ENCODE measurements around the gene ZBTB38.

ZBTB38 gene

GRCh38 chr3:141379250-141379966 is 11.1 kb downstream of the ZBTB38 start:
- H3K4me1 ChIP-seq (ENCODE audit: control insufficient read depth, insufficient read depth, low read length): peaks cover 4% of the 10 kb centered on the region
- H3K27me3 ChIP-seq (ENCODE audit: control insufficient read depth, insufficient read depth, low read length): no peaks in the 10 kb centered on the region
- H3K36me3 ChIP-seq (ENCODE audit: control insufficient read depth, insufficient read depth, low read length): no peaks in the 10 kb centered on the region
- no peak overlapping the region for H3K4me3 ChIP-seq (ENCODE audit: low read length)
- no peak overlapping the region for H3K27ac ChIP-seq (ENCODE audit: low read length)
- H3K9me3 ChIP-seq (ENCODE audit: control insufficient read depth, insufficient read depth, low read length): no peaks in the 10 kb centered on the region
- DNase-seq (ENCODE audit: low read depth, low spot score): no peak
- no CpG with 5 or more reads among the region's 12 CpGs for WGBS (ENCODE audit: insufficient coverage, insufficient read length)

GRCh38 chr3:141380279-141380678 is 12.0 kb downstream of the ZBTB38 start:
- DNase-seq (ENCODE audit: low read depth, low spot score): no peak
- H3K4me3 ChIP-seq (ENCODE audit: low read length): no peak overlapping the region
- H3K27me3 ChIP-seq (ENCODE audit: control insufficient read depth, insufficient read depth, low read length): no peaks in the 10 kb centered on the region
- no peak overlapping the region for H3K27ac ChIP-seq (ENCODE audit: low read length)
- no peaks in the 10 kb centered on the region for H3K36me3 ChIP-seq (ENCODE audit: control insufficient read depth, insufficient read depth, low read length)
- no peaks in the 10 kb centered on the region for H3K9me3 ChIP-seq (ENCODE audit: control insufficient read depth, insufficient read depth, low read length)
- H3K4me1 ChIP-seq (ENCODE audit: control insufficient read depth, insufficient read depth, low read length): peaks cover 2% of the 10 kb centered on the region
- no CpG with 5 or more reads among the region's 2 CpGs for WGBS (ENCODE audit: insufficient coverage, insufficient read length)

- H3K4me3 ChIP-seq (ENCODE audit: low read length): no peak overlapping the region
- no peaks in the 10 kb centered on the region for H3K9me3 ChIP-seq (ENCODE audit: control insufficient read depth, insufficient read depth, low read length)
- H3K4me1 ChIP-seq (ENCODE audit: control insufficient read depth, insufficient read depth, low read length): no peaks in the 10 kb centered on the region
- no CpG with 5 or more reads among the region's 2 CpGs for WGBS (ENCODE audit: insufficient coverage, insufficient read length)
- no peak overlapping the region for H3K27ac ChIP-seq (ENCODE audit: low read length)
- no peaks in the 10 kb centered on the region for H3K36me3 ChIP-seq (ENCODE audit: control insufficient read depth, insufficient read depth, low read length)
- no peaks in the 10 kb centered on the region for H3K27me3 ChIP-seq (ENCODE audit: control insufficient read depth, insufficient read depth, low read length)
- no peak for DNase-seq (ENCODE audit: low read depth, low spot score)
These were observed 12.7 kb downstream of the ZBTB38 start for GRCh38 chr3:141380987-141381386.

GRCh38 chr3:141382571-141382970 is 14.3 kb downstream of the ZBTB38 start:
- Histone ChIP-seq H3K27ac (ENCODE audit: low read length) (no peak overlapping the region), H3K9me3 (ENCODE audit: control insufficient read depth, insufficient read depth, low read length) (no peaks in the 10 kb centered on the region), H3K27me3 (ENCODE audit: control insufficient read depth, insufficient read depth, low read length) (no peaks in the 10 kb centered on the region), H3K36me3 (ENCODE audit: control insufficient read depth, insufficient read depth, low read length) (no peaks in the 10 kb centered on the region), H3K4me1 (ENCODE audit: control insufficient read depth, insufficient read depth, low read length) (no peaks in the 10 kb centered on the region), H3K4me3 (ENCODE audit: low read length) (no peak overlapping the region)
- no CpG with 5 or more reads among the region's 2 CpGs for WGBS (ENCODE audit: insufficient coverage, insufficient read length)
- no peak for DNase-seq (ENCODE audit: low read depth, low spot score)

GRCh38 chr3:141383555-141384129 is 15.3 kb downstream of the ZBTB38 start:
- no peaks in the 10 kb centered on the region for H3K4me1 ChIP-seq (ENCODE audit: control insufficient read depth, insufficient read depth, low read length)
- no peak for DNase-seq (ENCODE audit: low read depth, low spot score)
- WGBS (ENCODE audit: insufficient coverage, insufficient read length): no CpG with 5 or more reads among the region's 14 CpGs

GRCh38 chr3:141384157-141384556 is 15.9 kb downstream of the ZBTB38 start:
- no peaks in the 10 kb centered on the region for H3K9me3 ChIP-seq (ENCODE audit: control insufficient read depth, insufficient read depth, low read length)
- DNase-seq (ENCODE audit: low read depth, low spot score): no peak
- no peaks in the 10 kb centered on the region for H3K36me3 ChIP-seq (ENCODE audit: control insufficient read depth, insufficient read depth, low read length)
- WGBS (ENCODE audit: insufficient coverage, insufficient read length): no CpG with 5 or more reads among the region's 4 CpGs
- H3K27ac ChIP-seq (ENCODE audit: low read length): no peak overlapping the region
- H3K27me3 ChIP-seq (ENCODE audit: control insufficient read depth, insufficient read depth, low read length): no peaks in the 10 kb centered on the region
- no peaks in the 10 kb centered on the region for H3K4me1 ChIP-seq (ENCODE audit: control insufficient read depth, insufficient read depth, low read length)
- no peak overlapping the region for H3K4me3 ChIP-seq (ENCODE audit: low read length)

More at GRCh38 chr3:141383555-141384129, 15.3 kb downstream of the ZBTB38 start:
- Histone ChIP-seq H3K27me3 (ENCODE audit: control insufficient read depth, insufficient read depth, low read length) (no peaks in the 10 kb centered on the region), H3K9me3 (ENCODE audit: control insufficient read depth, insufficient read depth, low read length) (no peaks in the 10 kb centered on the region), H3K36me3 (ENCODE audit: control insufficient read depth, insufficient read depth, low read length) (no peaks in the 10 kb centered on the region), H3K4me3 (ENCODE audit: low read length) (no peak overlapping the region), H3K27ac (ENCODE audit: low read length) (no peak overlapping the region)

GRCh38 chr3:141384575-141384974 is 16.3 kb downstream of the ZBTB38 start:
- Histone ChIP-seq H3K27ac (ENCODE audit: low read length) (no peak overlapping the region), H3K9me3 (ENCODE audit: control insufficient read depth, insufficient read depth, low read length) (no peaks in the 10 kb centered on the region), H3K27me3 (ENCODE audit: control insufficient read depth, insufficient read depth, low read length) (no peaks in the 10 kb centered on the region), H3K4me3 (ENCODE audit: low read length) (no peak overlapping the region), H3K4me1 (ENCODE audit: control insufficient read depth, insufficient read depth, low read length) (no peaks in the 10 kb centered on the region), H3K36me3 (ENCODE audit: control insufficient read depth, insufficient read depth, low read length) (no peaks in the 10 kb centered on the region)
- WGBS (ENCODE audit: insufficient coverage, insufficient read length): no CpG with 5 or more reads among the region's 5 CpGs
- DNase-seq (ENCODE audit: low read depth, low spot score): no peak

- Histone ChIP-seq H3K27me3 (ENCODE audit: control insufficient read depth, insufficient read depth, low read length) (no peaks in the 10 kb centered on the region), H3K27ac (ENCODE audit: low read length) (no peak overlapping the region), H3K4me1 (ENCODE audit: control insufficient read depth, insufficient read depth, low read length) (no peaks in the 10 kb centered on the region), H3K4me3 (ENCODE audit: low read length) (no peak overlapping the region), H3K9me3 (ENCODE audit: control insufficient read depth, insufficient read depth, low read length) (no peaks in the 10 kb centered on the region), H3K36me3 (ENCODE audit: control insufficient read depth, insufficient read depth, low read length) (no peaks in the 10 kb centered on the region)
- DNase-seq (ENCODE audit: low read depth, low spot score): no peak
- no CpG with 5 or more reads among the region's 8 CpGs for WGBS (ENCODE audit: insufficient coverage, insufficient read length)
These were observed 17.3 kb downstream of the ZBTB38 start for GRCh38 chr3:141385406-141386125.

- Histone ChIP-seq H3K27ac (ENCODE audit: low read length) (no peak overlapping the region), H3K4me3 (ENCODE audit: low read length) (no peak overlapping the region)
- no CpG with 5 or more reads among the region's 6 CpGs for WGBS (ENCODE audit: insufficient coverage, insufficient read length)
These were observed 17.8 kb downstream of the ZBTB38 start for GRCh38 chr3:141386126-141386488.

GRCh38 chr3:141386611-141387111 is 18.4 kb downstream of the ZBTB38 start:
- Histone ChIP-seq H3K27me3 (ENCODE audit: control insufficient read depth, insufficient read depth, low read length) (no peaks in the 10 kb centered on the region), H3K9me3 (ENCODE audit: control insufficient read depth, insufficient read depth, low read length) (no peaks in the 10 kb centered on the region), H3K36me3 (ENCODE audit: control insufficient read depth, insufficient read depth, low read length) (no peaks in the 10 kb centered on the region), H3K27ac (ENCODE audit: low read length) (no peak overlapping the region), H3K4me1 (ENCODE audit: control insufficient read depth, insufficient read depth, low read length) (peaks cover 2% of the 10 kb centered on the region; the same call in 1 of the 2 replicates), H3K4me3 (ENCODE audit: low read length) (no peak overlapping the region)
- DNase-seq (ENCODE audit: low read depth, low spot score): no peak
- WGBS (ENCODE audit: insufficient coverage, insufficient read length): no CpG with 5 or more reads among the region's 5 CpGs

More at GRCh38 chr3:141386126-141386488, 17.8 kb downstream of the ZBTB38 start:
- H3K9me3 ChIP-seq (ENCODE audit: control insufficient read depth, insufficient read depth, low read length): no peaks in the 10 kb centered on the region
- no peaks in the 10 kb centered on the region for H3K27me3 ChIP-seq (ENCODE audit: control insufficient read depth, insufficient read depth, low read length)
- peaks cover under 1% of the 10 kb centered on the region; the same call in 1 of the 2 replicates for H3K4me1 ChIP-seq (ENCODE audit: control insufficient read depth, insufficient read depth, low read length)
- no peak for DNase-seq (ENCODE audit: low read depth, low spot score)
- no peaks in the 10 kb centered on the region for H3K36me3 ChIP-seq (ENCODE audit: control insufficient read depth, insufficient read depth, low read length)
